ENCODE measurements around the gene HSPD1. TPM values are rescaled to one million over a fixed set of nuclear protein-coding genes. Genes with fewer than 3 reads are reported as not detected.
A peak's percentile ranks its signal among the peaks of the same experiment; 100 is the strongest.

The HSPD1 gene
- total and polyA plus RNA-seq, 2 donors from 2014 or later: 157 to 390 TPM

DNA sequence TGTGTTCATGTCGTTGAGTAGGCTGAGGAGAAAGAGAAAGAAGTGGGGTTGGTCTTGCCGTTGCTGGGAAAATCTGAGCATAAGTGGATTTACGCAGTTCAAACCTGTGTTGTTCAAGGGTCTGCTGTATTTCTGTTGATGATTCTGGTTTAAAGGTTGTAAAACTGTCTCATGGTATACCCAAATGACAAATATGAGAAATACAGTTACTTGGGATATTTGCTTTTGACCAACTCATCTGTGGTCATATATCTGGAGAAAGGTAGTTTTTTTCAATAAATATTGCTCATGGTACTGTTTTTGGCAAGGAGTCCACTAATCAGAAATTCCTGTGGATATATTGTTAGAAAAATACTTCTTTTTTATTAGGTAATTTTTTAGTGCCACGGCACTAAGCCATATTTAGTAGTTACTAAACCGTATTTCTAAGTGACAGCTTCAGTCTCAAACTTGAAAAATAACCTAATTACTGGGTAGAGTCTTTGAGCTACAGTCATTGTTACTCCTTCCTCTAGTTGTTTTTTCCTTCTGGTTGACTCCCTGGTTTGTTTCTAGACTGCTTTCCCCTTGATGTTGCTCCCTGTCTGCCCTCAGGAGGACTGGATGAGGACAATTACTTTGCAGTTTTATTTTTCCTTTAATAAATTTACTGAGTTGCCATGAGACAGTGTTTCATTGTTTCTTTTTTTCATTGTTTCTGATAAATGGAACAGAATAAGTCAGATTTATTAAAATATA is 47.7 kb upstream of the HSPD1 start:
- Histone ChIP-seq H3K27me3 (ENCODE audit: control insufficient read depth, insufficient read depth, low read length) (no peaks in the 10 kb centered on the region), H3K9me3 (ENCODE audit: control insufficient read depth in 2 of 3, insufficient read depth in 1 of 3, low read length in 3 of 3) (no peaks in the 10 kb centered on the region), H3K4me1 (ENCODE audit: control insufficient read depth in 2 of 3, insufficient read depth in 2 of 3, low read depth in 1 of 3, low read length in 3 of 3) (no peaks in the 10 kb centered on the region), H3K4me3 (ENCODE audit: low read length in 3 of 3) (no peak overlapping the region), H3K9ac (ENCODE audit: low read length in 3 of 3) (no peak overlapping the region), H3K36me3 (ENCODE audit: control insufficient read depth in 2 of 3, insufficient read depth in 3 of 3, low read length in 3 of 3) (peaks cover 5 to 22% (median 6%) of the 10 kb centered on the region in 3 donors), H3K27ac (ENCODE audit: low read depth in 2 of 2, low read length in 2 of 2) (no peak overlapping the region)
- TF ChIP-seq, protein P1, sequence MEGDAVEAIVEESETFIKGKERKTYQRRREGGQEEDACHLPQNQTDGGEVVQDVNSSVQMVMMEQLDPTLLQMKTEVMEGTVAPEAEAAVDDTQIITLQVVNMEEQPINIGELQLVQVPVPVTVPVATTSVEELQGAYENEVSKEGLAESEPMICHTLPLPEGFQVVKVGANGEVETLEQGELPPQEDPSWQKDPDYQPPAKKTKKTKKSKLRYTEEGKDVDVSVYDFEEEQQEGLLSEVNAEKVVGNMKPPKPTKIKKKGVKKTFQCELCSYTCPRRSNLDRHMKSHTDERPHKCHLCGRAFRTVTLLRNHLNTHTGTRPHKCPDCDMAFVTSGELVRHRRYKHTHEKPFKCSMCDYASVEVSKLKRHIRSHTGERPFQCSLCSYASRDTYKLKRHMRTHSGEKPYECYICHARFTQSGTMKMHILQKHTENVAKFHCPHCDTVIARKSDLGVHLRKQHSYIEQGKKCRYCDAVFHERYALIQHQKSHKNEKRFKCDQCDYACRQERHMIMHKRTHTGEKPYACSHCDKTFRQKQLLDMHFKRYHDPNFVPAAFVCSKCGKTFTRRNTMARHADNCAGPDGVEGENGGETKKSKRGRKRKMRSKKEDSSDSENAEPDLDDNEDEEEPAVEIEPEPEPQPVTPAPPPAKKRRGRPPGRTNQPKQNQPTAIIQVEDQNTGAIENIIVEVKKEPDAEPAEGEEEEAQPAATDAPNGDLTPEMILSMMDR (IDR thresholded peaks at IDR 0.05; ENCODE audit: borderline replicate concordance, extremely low read depth, insufficient read depth): no peak
- DNase-seq: peak in 1 of 5 donors; percentile 11
- FAIRE-seq: no peak
- intact Hi-C loops (cut with DNase I): no loop called here

DNA sequence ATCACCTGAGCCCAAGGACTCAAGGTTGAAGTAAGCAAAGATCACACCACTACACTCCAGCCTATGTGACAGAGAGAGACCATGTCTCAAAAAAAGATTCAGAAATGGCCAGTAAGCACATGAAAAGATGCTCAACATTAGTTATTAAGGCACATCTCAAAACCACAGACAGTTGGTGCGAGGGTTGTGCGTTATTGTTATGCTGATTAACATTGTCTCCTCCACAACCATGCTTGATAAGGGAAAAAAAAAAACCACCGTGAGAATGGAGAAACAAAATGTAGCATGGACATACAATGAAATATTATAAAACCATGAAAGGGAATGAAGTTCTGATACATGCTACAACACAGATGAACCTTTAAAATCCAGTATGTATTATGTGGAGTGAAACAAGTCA is 43.6 kb upstream of the HSPD1 start:
- no peak for DNase-seq
- TF ChIP-seq, protein P1 (IDR thresholded peaks at IDR 0.05; ENCODE audit: borderline replicate concordance, extremely low read depth, insufficient read depth): no peak
- no peak for FAIRE-seq
- no peak overlapping the region for H3K27ac ChIP-seq (ENCODE audit: low read depth in 2 of 2, low read length in 2 of 2)
- H3K9me3 ChIP-seq (ENCODE audit: control insufficient read depth in 2 of 3, insufficient read depth in 1 of 3, low read length in 3 of 3): no peaks in the 10 kb centered on the region
- intact Hi-C loops (cut with DNase I): no loop called here
- peaks cover 0 to 5% (median 4%) of the 10 kb centered on the region in 3 donors for H3K4me1 ChIP-seq (ENCODE audit: control insufficient read depth in 2 of 3, insufficient read depth in 2 of 3, low read depth in 1 of 3, low read length in 3 of 3)
- H3K36me3 ChIP-seq (ENCODE audit: control insufficient read depth in 2 of 3, insufficient read depth in 3 of 3, low read length in 3 of 3): peaks cover 7 to 19% (median 10%) of the 10 kb centered on the region in 3 donors
- no peak overlapping the region for H3K9ac ChIP-seq (ENCODE audit: low read length in 3 of 3)
- no peak overlapping the region for H3K4me3 ChIP-seq (ENCODE audit: low read length in 3 of 3)
- no peaks in the 10 kb centered on the region for H3K27me3 ChIP-seq (ENCODE audit: control insufficient read depth, insufficient read depth, low read length)

DNA sequence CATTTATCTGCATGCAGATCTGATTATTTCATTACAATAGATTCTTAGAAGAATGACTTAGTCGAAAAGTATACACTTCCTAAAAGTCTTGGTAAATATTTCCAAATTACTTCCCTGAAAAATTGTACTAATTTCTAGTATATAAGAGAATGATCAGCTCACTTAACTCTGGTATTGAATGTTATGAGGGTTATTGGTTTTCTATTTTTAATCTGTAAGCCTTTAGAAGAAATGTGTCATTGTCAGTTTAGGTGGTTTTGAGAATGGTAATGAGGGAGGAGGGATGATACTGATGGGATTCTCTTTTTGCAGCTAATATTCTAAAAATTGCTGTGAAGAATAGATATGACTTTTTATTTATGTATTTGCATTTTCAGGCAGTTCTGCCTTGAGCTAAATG is 40.1 kb upstream of the HSPD1 start:
- Histone ChIP-seq H3K4me1 (ENCODE audit: control insufficient read depth in 2 of 3, insufficient read depth in 2 of 3, low read depth in 1 of 3, low read length in 3 of 3) (peaks cover 0 to 5% (median 4%) of the 10 kb centered on the region in 3 donors), H3K27ac (ENCODE audit: low read depth in 2 of 2, low read length in 2 of 2) (no peak overlapping the region), H3K4me3 (ENCODE audit: low read length in 3 of 3) (no peak overlapping the region), H3K36me3 (ENCODE audit: control insufficient read depth in 2 of 3, insufficient read depth in 3 of 3, low read length in 3 of 3) (peaks cover 7 to 24% (median 12%) of the 10 kb centered on the region in 3 donors), H3K27me3 (ENCODE audit: control insufficient read depth, insufficient read depth, low read length) (no peaks in the 10 kb centered on the region), H3K9ac (ENCODE audit: low read length in 3 of 3) (no peak overlapping the region), H3K9me3 (ENCODE audit: control insufficient read depth in 2 of 3, insufficient read depth in 1 of 3, low read length in 3 of 3) (no peaks in the 10 kb centered on the region)
- intact Hi-C loops (cut with DNase I): no loop called here
- DNase-seq (no peak), FAIRE-seq (no peak)
- TF ChIP-seq, protein P1 (IDR thresholded peaks at IDR 0.05; ENCODE audit: borderline replicate concordance, extremely low read depth, insufficient read depth): no peak
